ENCODE results near the gene ELF3. TPM values are rescaled to one million over a fixed set of nuclear protein-coding genes. Genes with fewer than 3 reads are reported as not detected.
"Not testable (repeated sequence)": the region's sequence is repeated elsewhere in the genome, so short reads cannot be mapped to it uniquely, and the experiment has no call there.

Gene ELF3
- polyA plus RNA-seq, 4 donors = 43.8 to 117 (median 67.8) TPM

GRCh38 chr1:202031796-202032195 lies 21.4 kb downstream of the ELF3 start:
- DNase-seq (ENCODE audit: low read depth in 4 of 4, low spot score in 2 of 4) = no peak

DNA sequence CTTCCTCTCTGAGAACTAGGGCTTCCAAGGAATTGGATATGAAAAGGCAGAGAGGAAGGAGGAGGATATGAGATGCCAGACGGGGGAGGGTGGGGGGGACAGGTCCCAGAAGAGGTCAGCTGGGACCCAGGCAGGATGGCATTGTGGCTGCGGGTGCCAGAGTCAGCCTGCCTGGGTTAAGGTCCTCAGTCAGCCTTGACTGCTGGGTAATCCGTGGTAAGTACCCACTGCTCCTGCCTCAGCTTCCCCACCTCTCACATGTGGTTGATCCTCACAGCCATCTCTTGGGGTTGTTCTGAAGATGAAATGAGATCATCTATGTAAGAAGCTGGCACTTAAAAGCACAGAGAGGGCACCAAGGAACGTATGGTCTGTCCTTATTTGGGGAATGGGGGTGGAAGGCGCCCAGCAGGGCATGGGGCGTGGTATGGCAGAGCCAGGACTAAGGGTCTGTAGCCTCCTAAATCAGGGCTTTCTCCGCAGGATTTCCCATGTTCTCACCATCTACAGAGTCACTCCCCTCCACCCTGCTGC lies 23.8 kb downstream of the ELF3 start:
- DNase-seq (ENCODE audit: low read depth in 4 of 4, low spot score in 2 of 4) = no peak

GRCh38 chr1:202034683-202035462 lies 24.5 kb downstream of the ELF3 start:
- peak in 1 of 4 donors; percentile 83 for DNase-seq (ENCODE audit: low read depth in 4 of 4, low spot score in 2 of 4)

- DNase-seq (ENCODE audit: low read depth in 4 of 4, low spot score in 2 of 4) = no peak
Observed at GRCh38 chr1:202036595-202037387, 26.4 kb downstream of the ELF3 start.

GRCh38 chr1:202037706-202038296 lies 27.4 kb downstream of the ELF3 start:
- no peak for DNase-seq (ENCODE audit: low read depth in 4 of 4, low spot score in 2 of 4)

GRCh38 chr1:202038688-202039346 lies 28.4 kb downstream of the ELF3 start:
- DNase-seq (ENCODE audit: low read depth in 4 of 4, low spot score in 2 of 4) = no peak

DNA sequence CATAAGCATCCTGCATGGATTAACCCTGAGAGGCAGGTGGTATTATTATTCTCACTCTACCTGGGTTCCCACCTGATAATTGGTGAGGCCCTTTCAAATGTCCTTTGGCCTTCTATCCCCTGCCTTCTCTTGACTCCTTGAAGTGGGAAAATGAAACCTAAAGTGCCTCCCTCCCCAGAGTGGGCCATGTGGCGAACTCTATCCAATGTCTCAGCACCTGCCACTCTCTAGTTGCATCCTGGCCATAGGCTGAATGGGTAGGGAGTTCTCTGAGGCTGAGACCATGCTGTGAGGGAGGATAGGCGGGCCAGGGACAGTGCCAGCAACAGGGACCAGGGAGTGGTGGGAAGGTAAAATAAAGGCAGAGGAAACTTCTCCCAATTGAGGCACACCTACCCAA lies 35.3 kb downstream of the ELF3 start:
- no peak for DNase-seq (ENCODE audit: low read depth in 4 of 4, low spot score in 2 of 4)

GRCh38 chr1:202046227-202046626 lies 35.8 kb downstream of the ELF3 start:
- DNase-seq (ENCODE audit: low read depth in 4 of 4, low spot score in 2 of 4) = no peak

GRCh38 chr1:202046748-202047708 lies 36.6 kb downstream of the ELF3 start:
- no peak for DNase-seq (ENCODE audit: low read depth in 4 of 4, low spot score in 2 of 4)

DNA sequence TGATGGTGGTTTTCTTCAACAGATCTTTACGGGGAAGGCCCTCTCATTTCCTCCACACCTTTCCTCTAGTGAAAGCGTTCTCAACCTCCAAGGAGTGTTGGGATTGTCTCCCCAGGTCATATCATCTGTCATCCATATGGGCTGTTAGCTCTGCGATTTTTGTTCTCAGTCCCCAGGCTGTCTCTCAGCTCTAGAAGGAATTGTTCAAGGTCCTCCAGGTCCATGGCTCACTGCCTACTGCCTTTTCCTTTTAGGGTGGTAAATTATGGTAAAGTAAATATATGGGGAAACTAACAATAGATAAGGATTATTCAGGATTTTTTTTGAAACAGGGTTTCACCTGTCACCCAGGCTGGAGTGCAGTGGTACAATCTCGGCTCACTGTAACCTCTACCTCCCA lies 37.6 kb downstream of the ELF3 start:
- DNase-seq (ENCODE audit: low read depth in 4 of 4, low spot score in 2 of 4) = no peak

DNA sequence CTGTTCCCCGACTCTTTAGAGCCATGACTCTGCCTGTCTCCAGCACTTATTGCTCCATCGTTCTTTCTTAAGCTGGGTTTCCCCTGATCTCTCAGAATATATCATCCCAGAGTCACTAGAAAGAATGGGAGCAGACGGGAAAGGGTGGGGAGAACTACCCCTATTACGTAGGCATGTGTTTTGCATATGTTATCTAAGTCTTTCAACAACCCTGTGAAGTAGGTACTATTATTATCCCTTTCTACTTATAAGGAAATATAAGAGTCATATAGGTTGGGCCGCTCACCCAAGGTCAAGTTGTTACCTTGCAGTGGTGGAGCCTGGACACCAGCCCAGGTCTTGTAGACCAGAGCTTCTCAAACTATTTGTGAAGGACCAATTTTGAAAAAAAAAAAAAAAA lies 38.7 kb downstream of the ELF3 start:
- DNase-seq (ENCODE audit: low read depth in 4 of 4, low spot score in 2 of 4) = no peak

- DNase-seq (ENCODE audit: low read depth in 4 of 4, low spot score in 2 of 4) = no peak
Observed at GRCh38 chr1:202054094-202054493, 43.7 kb downstream of the ELF3 start.

DNA sequence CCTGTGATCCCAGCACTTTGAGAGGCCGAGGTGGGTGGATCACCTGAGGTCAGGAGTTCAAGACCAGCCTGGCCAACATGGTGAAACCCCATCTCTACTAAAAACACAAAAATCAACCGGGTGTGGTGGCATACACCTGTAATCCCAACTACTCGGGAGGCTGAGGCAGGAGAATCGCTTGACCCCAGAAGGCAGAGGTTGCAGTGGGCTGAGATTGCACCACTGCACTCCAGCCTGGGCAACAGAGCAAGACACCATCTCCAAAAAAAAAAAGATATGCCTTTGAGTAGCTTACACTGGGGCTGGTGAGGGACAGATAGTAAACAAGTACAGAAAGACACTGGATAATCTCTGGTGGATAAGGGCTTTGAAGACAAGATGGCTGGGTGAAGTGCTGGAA lies 44.3 kb downstream of the ELF3 start:
- DNase-seq (ENCODE audit: low read depth in 4 of 4, low spot score in 2 of 4) = not testable (repeated sequence)

- DNase-seq (ENCODE audit: low read depth in 4 of 4, low spot score in 2 of 4) = no peak
Observed at GRCh38 chr1:202056644-202057334, 46.4 kb downstream of the ELF3 start.

- not testable (repeated sequence) for DNase-seq (ENCODE audit: low read depth in 4 of 4, low spot score in 2 of 4)
Observed at GRCh38 chr1:202057335-202057704, 46.9 kb downstream of the ELF3 start.

- DNase-seq (ENCODE audit: low read depth in 4 of 4, low spot score in 2 of 4) = no peak
Observed at GRCh38 chr1:202058001-202058908, 47.9 kb downstream of the ELF3 start.

- DNase-seq (ENCODE audit: low read depth in 4 of 4, low spot score in 2 of 4) = no peak
Observed at GRCh38 chr1:202061055-202061454, 50.7 kb downstream of the ELF3 start.

- not testable (repeated sequence) for DNase-seq (ENCODE audit: low read depth in 4 of 4, low spot score in 2 of 4)
Observed at GRCh38 chr1:202061787-202062186, 51.4 kb downstream of the ELF3 start.
